ENCODE measurements around the gene SRRM5. TPM values are rescaled to one million over a fixed set of nuclear protein-coding genes. Genes with fewer than 3 reads are reported as not detected.

SRRM5 gene
- total RNA-seq, 1 experiment from 2014 or later: 1.0 TPM

- CTCF ChIA-PET: no interaction called here
- Histone ChIP-seq H3K4me1 (no peaks in the 10 kb centered on the region), H3K4me3 (ENCODE audit: low read depth, low read length) (no peak overlapping the region), H3K36me3 (ENCODE audit: control insufficient read depth, insufficient read depth, low read length) (no peaks in the 10 kb centered on the region), H3K9me3 (no peaks in the 10 kb centered on the region), H3K27me3 (replicated peaks; ENCODE audit: control insufficient read depth, insufficient read depth, low read length) (no peaks in the 10 kb centered on the region)
- POLR2A ChIA-PET: no interaction called here
- Mint-ChIP-seq H3K9me3 (ENCODE audit: unreplicated experiment) (no peaks in the 10 kb centered on the region), H3K4me1 (ENCODE audit: low read depth, unreplicated experiment) (no peaks in the 10 kb centered on the region), H3K27ac (ENCODE audit: unreplicated experiment) (no peak overlapping the region), H3K27me3 (ENCODE audit: insufficient read depth, unreplicated experiment) (no peaks in the 10 kb centered on the region), H3K36me3 (ENCODE audit: insufficient read depth, unreplicated experiment) (peaks cover 7% of the 10 kb centered on the region), H3K4me3 (ENCODE audit: unreplicated experiment) (no peak overlapping the region)
- TF ChIP-seq CTCF (IDR thresholded peaks at IDR 0.05; ENCODE audit: insufficient read depth in 1 of 2, low read depth in 1 of 2, low read length in 1 of 2, severe bottlenecking in 1 of 2, unreplicated experiment in 1 of 2): no peak
- intact Hi-C loops (cut with micrococcal nuclease; ENCODE audit: unreplicated experiment): no loop called here
- no TSS peak for BruUV-seq (replicated peaks)
- DNase-seq: no peak
Observed at GRCh38 chr19:43625918-43626579, 14.2 kb downstream of the SRRM5 start.

GRCh38 chr19:43626838-43627237 is 14.9 kb downstream of the SRRM5 start:
- intact Hi-C loops (cut with micrococcal nuclease; ENCODE audit: unreplicated experiment): no loop called here
- Mint-ChIP-seq H3K9me3 (ENCODE audit: unreplicated experiment) (no peaks in the 10 kb centered on the region), H3K4me1 (ENCODE audit: low read depth, unreplicated experiment) (no peaks in the 10 kb centered on the region)

DNA sequence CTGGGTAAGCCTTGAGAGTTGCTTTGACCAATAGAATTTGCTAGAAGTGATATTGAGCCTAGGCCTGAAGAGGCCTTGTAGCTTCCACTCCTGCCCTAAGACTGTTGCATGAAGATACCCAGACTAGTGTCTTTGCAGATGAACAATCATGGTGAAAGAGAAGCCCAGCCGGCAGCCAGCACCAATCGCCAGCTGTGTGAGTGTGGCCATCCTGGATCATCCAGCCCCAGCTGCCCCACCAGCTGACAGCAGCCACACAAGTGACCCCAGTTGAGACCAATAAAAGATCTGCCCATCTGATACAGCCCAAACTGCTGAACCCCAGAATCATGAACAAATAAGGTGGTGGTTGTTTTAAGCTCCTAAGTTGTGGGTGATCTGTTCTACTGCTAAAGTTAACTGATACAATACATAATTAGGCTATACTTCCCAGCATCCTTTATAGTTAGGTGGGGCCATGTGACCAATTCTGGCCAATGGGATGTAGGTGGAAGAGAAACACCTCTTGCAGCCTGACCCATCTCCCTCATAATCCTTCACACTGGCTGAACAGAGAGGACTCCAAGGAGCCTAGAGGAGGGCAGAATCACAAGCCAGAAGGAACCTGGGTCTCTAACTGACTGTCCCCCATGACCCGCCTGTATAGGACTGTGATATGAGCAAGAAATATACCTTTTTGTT is 16.9 kb downstream of the SRRM5 start:
- Mint-ChIP-seq H3K27ac (ENCODE audit: unreplicated experiment) (no peak overlapping the region), H3K9me3 (ENCODE audit: unreplicated experiment) (no peaks in the 10 kb centered on the region), H3K36me3 (ENCODE audit: insufficient read depth, unreplicated experiment) (peaks cover 6% of the 10 kb centered on the region), H3K4me3 (ENCODE audit: unreplicated experiment) (no peak overlapping the region), H3K4me1 (ENCODE audit: low read depth, unreplicated experiment) (no peaks in the 10 kb centered on the region), H3K27me3 (ENCODE audit: insufficient read depth, unreplicated experiment) (no peaks in the 10 kb centered on the region)
- POLR2A ChIA-PET: no interaction called here
- Histone ChIP-seq H3K27me3 (replicated peaks; ENCODE audit: control insufficient read depth, insufficient read depth, low read length) (no peaks in the 10 kb centered on the region), H3K4me3 (ENCODE audit: low read depth, low read length) (no peak overlapping the region), H3K4me1 (no peaks in the 10 kb centered on the region), H3K9me3 (no peaks in the 10 kb centered on the region), H3K36me3 (ENCODE audit: control insufficient read depth, insufficient read depth, low read length) (no peaks in the 10 kb centered on the region)
- TF ChIP-seq CTCF (IDR thresholded peaks at IDR 0.05; ENCODE audit: insufficient read depth in 1 of 2, low read depth in 1 of 2, low read length in 1 of 2, severe bottlenecking in 1 of 2, unreplicated experiment in 1 of 2): no peak
- intact Hi-C loops (cut with micrococcal nuclease; ENCODE audit: unreplicated experiment): no loop called here
- CTCF ChIA-PET: interaction anchor here (0.6 kb wide), 1 partner anchor 85 kb away, joined by 4 read pairs; no protein-coding TSS in a partner anchor
- no peak for DNase-seq
- no TSS peak for BruUV-seq (replicated peaks)

More at GRCh38 chr19:43626838-43627237, 14.9 kb downstream of the SRRM5 start:
- no TSS peak for BruUV-seq (replicated peaks)
- H3K4me1 ChIP-seq: no peaks in the 10 kb centered on the region
- H3K4me3 ChIP-seq (ENCODE audit: low read depth, low read length): no peak overlapping the region
- Mint-ChIP-seq H3K36me3 (ENCODE audit: insufficient read depth, unreplicated experiment) (peaks cover 7% of the 10 kb centered on the region), H3K4me3 (ENCODE audit: unreplicated experiment) (no peak overlapping the region), H3K27ac (ENCODE audit: unreplicated experiment) (no peak overlapping the region), H3K27me3 (ENCODE audit: insufficient read depth, unreplicated experiment) (no peaks in the 10 kb centered on the region)
- H3K27me3 ChIP-seq (replicated peaks; ENCODE audit: control insufficient read depth, insufficient read depth, low read length): no peaks in the 10 kb centered on the region
- TF ChIP-seq CTCF (IDR thresholded peaks at IDR 0.05; ENCODE audit: insufficient read depth in 1 of 2, low read depth in 1 of 2, low read length in 1 of 2, severe bottlenecking in 1 of 2, unreplicated experiment in 1 of 2): no peak
- ChIA-PET CTCF (no interaction called here), POLR2A (no interaction called here)
- no peaks in the 10 kb centered on the region for H3K9me3 ChIP-seq
- no peaks in the 10 kb centered on the region for H3K36me3 ChIP-seq (ENCODE audit: control insufficient read depth, insufficient read depth, low read length)
- DNase-seq: no peak

All from Caco-2 (cell line).